T-helper 9 cell (primary cell): ENCODE data around the gene BLMH.
"Not testable (repeated sequence)": the region's sequence is repeated elsewhere in the genome, so short reads cannot be mapped to it uniquely, and the experiment has no call there.

Experiments used
- DNase-seq: peaks from one replicate; pipeline ENCODE4 v3.0.0-alpha.2; 2020

BLMH gene

DNA sequence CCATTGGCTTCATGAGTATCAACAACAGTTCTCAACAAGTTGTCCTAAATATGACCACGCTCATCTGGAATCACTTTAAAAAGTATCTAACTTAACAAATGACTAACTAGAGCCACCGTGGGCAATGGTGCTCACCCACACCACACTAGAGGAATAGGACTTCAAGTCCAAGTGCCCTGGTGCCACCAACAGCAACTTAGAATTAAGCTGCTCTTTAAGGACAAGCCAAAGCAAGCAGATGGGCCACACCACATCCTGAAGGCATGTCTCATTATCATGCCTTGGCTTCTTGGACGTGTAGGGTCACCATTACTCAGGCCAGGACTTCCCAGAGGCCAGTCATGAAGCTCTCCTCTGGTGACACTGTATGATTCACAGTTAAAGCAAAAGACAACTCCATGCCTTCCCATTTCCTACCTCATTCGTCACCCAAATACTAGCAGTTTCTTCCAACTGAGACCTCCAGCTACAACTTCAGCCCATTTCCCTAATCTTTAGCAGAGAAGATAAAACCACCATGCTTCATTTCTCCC is 46.8 kb downstream of the BLMH start:
- no peak for DNase-seq

DNA sequence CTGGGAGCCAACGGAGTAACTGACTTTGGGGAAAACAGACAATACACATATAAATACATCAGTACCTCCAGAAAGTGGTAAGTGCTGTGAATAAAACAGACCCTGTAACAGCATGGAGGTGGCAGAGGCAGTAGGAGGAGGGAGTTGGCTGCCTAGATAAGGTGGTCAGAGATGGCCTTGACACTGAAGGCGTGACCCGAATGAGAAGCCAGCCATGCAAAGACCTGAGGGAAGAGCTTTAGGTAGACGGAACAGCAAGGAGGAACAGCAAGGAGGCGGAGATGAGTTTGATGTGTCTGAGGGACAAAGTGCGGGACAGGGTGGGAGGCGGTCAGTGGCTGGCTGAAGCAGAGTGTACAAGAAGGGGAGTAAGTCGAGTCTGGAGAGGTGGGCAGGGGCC is 48.2 kb downstream of the BLMH start:
- DNase-seq, result no peak

DNA sequence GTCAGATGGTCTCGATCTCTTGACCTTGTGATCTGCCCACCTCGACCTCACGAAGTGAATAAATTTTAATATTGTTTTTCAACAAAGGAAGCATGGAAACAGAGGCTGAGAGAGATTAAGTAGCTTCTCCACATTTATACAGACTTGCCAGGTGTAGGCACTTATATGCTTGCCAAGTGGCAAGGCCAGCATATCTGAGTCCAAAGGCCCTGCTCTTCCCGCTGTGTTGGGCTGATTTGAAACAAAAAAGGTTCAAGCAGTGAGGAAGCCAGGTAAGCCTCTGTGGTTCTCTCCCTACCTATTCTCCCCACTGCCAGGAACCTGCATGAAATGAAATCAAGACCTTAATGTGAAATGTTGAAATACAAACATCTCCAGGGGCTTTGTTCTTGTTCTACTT is 48.7 kb downstream of the BLMH start:
- no peak for DNase-seq

DNA sequence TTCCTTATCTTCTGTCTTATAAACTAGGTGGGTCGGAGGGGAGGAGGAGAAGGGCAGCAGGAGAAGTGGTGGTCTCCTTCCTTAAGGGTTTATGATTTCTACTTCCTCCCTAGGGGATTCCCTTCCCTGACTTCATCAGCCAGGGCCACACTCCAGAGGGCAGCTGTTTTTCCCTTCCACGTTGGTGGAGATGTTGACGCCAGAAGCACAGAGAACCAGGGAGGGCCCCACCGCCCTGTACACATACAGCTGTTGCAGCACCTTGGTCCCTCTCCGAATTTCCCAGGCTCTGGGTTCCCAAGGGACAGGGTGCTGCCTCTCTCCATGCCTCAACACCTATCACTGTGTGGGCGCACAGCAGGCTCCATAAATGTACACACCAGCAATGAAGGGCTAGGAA is 50.7 kb downstream of the BLMH start:
- DNase-seq, result no peak

DNA sequence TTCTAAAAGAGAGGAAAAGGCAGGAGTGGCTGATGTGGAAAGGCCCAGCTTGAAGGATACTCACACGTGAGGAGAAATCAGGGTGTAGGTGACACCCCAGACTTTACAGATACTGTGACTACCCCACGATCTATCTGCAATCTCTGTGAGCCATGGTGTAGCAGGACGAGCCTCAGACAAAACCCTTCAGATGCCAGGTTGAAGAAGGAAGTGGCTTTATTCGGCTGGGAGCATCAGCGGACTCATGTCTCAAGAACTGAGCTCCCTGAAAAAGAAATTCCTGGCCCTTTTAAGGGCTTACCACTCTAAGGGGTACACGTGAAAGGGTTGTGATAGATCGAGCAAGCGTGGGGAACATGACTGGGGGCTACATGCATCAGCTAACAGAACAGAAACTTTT is 51.6 kb downstream of the BLMH start:
- DNase-seq, result no peak

DNA sequence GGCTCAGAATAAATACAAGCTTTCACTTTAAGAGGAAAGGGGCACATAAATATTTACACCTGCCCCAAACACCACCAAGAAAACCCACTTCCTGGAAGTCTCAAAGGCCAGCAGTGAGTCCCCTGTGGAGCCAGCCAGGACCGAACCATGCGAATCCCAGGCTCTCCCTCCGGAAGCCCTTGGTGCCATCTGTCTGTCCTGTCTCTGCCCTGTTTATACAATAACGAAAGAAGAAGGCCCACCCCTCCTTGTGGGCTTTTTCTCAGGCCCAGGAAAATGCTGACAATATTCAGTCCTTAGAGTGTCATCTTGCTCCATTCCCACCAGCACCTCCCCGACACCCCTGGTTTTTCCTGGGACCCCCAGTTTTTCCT is 52.7 kb downstream of the BLMH start:
- no peak for DNase-seq

DNA sequence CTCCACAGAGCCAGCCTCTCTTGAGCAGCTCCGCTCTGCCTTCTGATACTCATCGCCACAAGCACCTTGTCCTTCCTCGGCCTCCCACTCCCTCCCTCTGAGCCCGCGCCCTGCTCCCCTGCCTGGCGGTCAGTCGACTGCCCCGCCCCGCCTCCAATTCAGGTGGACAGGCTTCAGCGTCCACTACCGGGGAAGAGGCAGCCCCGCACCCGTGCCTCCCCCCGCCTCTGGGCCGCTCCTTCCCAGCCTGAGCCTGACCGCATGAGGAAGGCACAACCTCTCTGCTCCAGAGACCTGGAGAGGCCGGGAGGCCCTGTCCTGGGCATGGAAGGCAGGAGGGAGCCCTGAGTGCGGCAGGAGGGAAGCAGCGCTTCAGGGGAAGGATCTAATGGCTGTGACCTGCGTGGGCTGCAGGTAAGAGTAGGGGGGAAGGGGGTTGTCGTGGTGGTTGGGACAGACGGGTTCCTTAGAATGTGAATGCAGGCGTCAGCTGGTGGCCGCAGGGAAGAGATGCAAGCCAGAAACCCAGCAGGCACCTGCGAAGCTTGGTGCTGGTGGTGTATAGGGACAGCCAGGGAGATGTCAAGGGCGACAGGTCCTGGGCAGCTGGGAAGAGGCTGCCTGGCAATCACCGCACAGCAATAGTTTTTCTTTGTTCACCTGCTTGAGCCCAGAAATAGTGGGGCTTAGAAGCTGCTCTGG is 53.2 kb downstream of the BLMH start:
- no peak for DNase-seq

DNA sequence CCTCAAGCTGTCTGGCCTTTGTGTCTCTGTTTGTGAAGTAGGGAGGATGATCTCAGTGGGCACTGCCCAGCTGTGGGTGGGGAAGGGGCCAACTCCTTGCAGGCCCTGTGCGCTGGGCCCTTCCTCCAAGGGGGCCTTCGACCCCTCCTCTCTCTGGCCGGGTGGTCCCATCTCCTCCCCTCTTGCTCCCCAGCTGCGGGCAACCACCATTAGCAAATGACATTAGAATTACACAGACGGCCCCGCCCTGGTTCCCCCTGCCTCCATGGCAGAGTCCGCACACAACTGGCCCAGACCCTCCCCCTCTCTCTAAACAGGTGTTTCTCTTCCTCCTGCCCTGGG is 53.8 kb downstream of the BLMH start:
- no peak for DNase-seq

DNA sequence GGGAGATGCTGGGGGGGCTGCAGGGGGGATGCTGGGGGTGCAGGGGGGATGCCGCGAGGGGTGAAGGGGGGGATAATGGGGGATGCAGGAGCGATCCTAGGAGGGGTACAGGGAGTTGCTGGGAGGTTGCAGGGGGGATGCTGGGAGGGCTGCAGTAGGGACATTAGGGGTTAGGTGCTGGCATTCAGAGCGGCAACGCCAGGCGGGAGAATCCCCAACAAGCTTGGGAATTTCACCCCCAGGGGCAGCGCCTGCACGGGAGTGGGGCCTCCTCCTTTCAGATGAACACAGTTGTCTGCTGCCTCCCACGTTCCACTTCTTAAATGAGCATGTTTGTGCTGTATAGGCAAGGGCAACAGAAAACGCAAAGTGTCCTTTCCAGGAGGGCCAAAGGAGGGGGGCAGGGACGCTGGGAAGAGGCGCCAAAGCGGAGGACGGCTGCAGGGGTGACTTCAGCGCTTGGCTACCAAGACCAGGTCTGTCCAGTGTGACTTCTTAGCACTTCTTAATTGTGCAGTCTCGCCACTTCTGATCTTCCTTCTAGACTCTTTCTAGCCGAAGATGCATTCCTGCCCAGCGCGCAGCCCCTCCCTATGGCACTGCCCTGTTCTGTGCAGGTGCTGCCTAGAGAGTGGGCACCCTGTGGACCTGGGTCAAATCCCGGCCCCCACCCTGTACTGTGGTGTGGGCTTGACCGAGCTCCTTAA is 54.3 kb downstream of the BLMH start:
- DNase-seq, result no peak

DNA sequence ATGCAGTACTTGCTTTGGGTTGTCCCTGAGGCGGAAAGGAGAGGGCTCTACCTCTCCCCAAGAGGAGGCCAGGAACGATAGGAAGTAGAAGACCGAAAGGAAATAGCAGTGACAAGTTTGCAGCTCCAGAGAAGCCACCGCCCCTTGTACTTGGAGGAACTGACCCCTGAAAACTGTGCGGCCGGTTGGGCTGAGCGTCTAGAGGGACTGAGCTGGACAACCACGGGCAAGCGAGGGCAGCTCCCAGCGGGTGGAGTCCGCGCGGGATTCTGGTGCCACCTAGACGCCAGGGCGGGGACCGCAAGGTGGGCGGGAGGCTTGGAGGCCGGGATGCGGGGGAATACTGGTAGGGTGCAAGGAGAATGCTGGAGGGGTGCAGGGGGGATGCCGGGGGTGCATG is 55.0 kb downstream of the BLMH start:
- DNase-seq, result no peak

DNA sequence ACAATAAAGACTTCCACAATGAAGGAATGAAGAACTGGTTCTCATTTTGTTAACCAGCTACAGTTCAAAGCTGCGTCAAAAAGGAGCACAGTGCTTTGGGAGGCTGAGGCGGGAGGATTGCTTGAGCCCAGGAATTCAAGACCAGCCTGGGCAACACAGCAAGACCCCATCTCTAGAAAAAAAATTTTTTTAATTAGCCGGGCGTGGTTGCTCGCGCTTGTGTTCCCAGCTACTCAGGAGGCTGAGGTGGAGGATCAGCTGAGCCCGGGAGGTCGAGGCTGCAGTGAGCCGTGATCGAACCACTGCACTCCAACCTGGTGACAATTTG is 55.5 kb downstream of the BLMH start:
- no peak for DNase-seq

DNA sequence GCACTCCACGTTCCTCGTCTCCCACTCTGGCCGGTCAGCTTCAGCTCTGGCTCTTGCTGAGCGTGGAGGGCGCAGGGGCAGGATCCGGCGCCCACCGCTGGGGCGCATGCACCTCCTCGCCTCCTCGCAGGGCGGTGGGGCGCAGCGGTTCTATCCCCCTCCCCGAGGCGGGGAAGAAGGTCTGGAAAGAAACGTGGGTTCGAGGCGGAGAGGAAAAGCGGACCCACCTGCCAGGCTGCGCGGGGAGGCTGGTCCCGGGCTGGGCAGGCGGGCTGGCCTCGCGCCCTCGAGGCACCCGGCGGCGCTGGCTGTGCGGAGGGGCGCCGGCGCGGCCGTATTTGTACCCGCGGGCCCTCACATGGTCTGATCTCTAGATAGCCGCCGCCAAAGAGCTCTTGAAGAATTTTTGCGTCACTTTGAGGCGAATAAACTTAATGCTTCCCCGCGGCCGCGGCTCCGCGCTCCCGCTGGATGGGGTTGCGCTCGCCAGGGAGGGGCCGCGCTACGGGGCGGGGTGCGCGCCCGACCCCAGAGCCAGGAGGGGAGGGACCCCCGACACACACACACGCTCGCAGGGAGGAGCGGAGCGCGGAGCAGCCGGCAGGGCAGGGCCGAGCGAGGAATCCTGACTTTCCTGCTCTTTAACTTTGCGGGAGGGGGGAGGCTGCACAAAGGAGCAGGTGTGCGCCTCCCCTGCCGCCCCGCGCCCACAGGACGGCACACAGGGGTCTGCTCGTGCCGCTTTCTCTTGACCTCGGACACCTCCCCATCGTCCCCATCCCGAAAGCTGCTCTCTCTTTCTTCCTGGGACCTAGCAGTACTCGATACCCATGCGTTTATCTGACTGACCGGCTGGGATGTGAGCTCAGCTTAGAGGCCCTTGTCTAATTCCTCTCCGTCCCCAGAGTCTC is 56.1 kb downstream of the BLMH start, which contains the start of gene SLC6A4:
Gene SLC6A4, minus strand, starts transcription at position 312 of the 911 bp plus-strand sequence. CDS start 13,739 bp downstream, outside the sequence.
- DNase-seq, result no peak

DNA sequence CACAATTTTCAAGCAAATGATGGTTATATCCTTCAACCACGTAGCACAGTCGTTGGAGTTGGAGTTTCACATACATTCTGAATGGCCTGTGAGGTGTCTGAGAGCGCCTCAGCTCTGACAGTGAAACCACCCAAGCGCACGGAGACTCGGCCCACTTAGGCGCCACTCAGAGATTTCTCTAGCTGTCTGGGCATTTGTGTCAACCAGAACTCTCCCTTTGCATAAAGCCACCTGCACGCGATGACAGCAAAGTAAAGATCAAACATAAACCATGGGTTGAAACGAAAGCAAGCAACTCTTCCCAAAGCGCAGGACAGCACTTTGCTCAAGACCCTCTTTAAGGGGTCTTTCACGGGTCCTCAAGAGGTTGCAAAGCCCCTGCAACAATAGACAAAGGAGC is 56.8 kb downstream of the BLMH start:
- no peak for DNase-seq

DNA sequence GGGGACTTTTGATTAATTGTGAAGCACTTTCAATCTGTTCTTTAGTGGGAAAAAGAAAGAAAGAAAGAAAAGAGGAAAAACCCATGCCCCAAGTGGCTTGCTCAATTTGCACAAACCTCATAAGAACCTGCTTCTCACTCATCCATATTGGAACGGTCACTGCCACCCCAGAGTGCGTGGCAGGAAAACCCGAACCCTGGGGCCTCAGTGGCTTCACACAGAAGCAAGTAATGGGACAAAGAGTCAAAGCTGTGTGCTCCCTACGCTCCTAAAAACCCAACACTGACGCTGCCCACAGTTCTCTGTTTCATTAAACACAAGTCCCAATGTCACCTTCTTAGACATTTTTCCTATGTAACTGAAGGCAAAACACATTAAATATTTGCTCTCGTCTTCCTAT is 57.4 kb downstream of the BLMH start:
- no peak for DNase-seq

DNA sequence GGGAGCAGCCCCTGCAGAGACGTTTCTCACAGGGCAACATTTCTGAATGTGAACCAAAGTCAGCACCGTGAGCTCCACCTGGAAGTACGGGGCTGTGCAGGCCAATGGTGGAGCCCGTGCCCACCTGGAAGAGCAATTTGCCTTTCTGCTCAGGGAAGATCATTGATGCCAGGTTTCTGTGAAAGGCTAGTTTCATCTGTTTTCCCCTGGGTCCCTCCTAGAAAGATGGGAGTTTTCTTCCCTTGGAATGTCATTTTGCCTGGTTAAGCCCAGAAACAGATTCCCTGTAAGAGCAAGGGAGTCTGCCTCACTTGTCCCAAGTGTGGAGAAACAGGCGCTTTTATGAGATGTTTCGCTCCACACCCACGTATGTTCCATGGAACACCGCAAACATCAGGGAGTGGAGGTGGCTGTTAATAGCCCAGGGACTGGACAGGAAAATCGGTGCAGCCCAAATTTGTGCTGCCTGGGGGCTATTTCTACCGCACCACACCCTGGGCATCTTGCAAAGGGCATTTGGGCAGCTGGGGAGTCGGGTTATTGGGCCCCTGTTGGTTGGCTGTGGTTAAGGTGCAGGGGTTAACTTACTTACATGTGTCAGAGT is 58.8 kb downstream of the BLMH start:
- DNase-seq, result no peak

DNA sequence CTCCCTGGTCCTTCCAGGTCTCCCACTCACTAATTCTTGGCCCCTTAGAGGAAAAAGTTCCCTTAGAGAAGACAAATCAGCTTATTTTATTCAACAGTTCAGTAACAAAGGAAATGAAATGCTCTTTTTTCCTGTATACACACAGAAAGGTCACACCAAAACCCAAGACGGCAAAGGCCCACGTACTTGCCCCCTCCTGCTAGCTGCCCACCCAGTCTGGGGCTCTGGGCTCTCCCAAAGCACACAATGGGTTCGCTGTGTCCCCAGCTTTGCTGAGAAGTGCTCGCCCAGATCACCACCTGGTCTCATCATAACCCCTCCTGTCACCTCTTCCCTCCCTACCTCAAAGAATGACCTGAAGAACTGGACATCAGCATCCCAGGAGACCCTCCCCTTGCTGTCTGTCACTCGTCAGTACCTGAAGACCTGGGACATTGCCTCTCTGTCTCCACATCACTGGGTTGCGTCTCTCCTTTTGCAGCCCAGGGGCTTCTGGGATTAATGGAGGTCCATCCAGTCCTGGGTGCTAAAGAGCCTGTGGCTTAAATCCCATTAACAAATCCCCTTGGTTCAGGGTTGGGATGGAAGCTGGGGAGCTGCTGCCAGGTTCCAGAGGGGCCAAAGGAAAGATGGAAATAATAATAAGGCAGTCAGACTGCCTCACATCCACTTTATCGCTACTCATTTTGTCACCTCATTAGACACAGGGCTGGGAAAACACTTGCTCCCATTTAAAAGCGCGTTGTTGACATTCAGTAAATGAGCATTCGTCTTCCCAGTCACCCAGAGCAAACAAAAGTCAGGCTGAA is 59.5 kb downstream of the BLMH start:
- DNase-seq, result no peak

DNA sequence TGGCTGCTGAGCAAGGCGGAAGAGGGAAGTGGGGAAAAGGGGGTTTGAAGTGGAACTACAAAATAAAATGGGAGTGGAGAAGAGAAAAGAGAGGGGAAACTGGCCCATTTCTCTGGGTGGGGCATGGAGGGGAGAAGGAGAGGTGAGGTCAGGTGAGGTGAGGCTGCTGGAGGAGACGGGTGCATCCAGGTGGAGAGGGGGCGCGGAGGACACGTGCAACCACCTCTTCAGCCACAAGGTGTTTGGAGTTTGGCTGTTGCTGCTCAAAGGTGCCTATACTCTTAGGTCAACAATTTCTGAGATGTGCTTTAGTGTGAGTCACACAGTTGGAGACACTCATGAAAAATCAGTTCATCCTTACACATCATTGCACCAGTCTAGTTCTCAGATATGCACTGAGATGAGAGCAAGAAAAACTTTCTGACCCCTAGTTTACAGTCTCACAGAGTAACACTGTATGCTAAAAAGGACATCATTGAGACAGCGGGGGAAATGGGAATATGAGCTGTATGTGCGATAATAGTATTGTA is 61.1 kb downstream of the BLMH start:
- DNase-seq, result no peak

DNA sequence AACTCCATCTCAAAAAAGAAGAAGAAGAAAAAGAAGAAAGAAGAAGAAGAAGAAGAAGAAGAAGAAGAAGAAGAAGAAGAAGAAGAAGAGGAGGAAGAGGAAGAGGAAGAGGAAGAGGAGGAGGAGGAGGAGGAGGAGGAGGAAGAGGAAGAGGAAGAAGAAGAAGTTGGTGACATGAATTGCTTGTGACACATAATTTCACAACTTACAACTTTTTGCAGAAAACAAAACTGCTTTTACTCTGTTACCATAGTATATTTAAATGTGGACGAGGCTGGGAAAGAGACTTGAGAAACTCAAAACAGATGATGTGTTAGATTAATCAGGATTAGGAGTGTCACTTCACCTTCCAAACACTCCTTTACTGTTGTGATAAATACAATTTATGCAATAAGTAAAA is 61.7 kb downstream of the BLMH start:
- not testable (repeated sequence) for DNase-seq

DNA sequence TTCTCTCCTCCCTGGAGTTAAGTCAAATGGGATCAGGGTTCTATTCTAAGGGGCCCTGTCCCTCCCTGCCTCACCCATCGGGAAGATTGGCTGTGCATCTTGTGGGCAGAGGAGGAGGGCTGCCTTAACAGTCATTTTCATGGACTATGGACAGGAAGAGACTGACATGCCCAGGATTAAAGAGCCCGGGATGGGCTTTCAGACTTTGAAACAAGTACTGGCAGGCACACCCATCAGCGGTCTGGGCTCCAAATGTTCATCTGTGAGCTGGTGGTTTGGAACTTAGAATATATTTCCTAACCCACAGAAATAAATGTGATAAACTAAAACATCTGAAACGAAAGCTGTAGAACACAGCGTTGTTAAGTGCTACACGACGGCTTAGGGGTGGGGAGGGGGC is 62.7 kb downstream of the BLMH start:
- no peak for DNase-seq

DNA sequence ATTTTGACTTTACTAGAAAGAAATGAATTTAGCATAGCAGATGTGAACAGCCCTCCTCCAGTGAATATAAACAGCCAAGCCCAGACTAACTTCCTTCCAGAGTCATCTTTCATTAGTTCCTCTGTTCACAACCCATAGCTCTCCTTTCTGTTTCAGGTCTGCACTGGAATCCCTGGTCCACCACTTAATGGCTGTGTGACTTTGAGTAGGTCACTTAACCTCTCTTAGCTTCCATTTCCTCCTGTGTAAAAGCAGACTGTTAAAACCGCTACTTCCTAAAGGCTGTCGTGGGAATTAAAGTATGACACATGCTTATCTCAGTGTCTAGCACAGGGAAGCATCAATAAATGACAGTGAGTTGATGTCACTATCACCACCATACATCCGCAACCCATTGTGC is 63.7 kb downstream of the BLMH start:
- DNase-seq, result no peak

DNA sequence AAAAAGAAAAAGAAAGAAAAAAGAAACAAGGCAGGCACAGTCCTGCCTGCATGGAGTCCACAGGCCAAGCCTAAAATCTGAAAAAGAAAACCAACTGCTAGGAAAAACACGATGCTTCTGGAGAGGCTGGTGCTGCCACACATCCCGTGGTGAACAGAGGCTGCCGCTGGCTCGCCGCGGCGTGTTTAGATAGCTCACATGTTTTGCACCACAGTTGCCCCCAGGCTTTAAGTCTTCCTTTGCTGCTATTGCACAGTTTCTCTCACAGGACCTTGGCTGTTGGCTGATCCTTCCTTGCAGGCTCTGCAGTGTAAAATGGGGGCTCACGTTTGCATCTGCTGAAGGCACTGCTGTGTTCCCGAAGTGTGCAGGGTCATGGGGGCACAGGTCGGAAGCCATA is 64.9 kb downstream of the BLMH start:
- DNase-seq, result no peak

DNA sequence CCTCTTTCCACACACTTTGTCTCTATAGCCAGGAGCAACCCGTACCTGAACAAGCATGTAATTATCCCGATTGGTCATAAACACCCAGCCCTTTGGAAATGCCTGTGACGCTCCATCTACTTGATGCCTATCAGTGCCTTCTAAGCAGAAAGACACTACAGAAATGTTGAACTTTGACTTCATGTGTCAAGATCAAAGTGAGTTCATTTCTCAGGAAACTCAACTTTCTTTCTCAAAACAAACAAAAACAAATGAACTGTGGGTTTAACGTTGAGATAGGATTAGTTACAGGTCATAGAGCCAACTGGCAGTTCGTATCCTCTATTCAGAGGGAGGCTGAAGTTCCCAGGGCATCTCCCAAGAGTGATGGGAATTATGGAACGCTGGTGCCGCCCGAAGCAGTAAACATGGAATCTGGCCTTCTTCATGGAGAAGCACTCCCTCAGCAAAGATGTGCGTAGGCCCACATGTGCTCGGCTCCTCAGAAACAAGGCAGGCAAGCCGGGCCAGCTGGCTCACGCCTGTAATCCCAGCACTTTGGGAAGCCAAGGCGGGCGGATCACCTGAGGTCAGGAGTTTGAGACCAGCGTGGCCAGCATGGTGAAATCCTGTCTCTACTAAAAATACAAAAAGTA is 65.7 kb downstream of the BLMH start:
- DNase-seq, result no peak
